Stimulated activated CD4-positive, alpha-beta T cell treated with anti-CD3 and anti-CD28 coated beads, Interleukin-12 subunit alpha, Interleukin-12 subunit beta, amount 100 ng/mL, for 48 hours (primary cell): ENCODE data around the gene RPL4.
A peak's percentile ranks its signal among the peaks of the same experiment; 100 is the strongest.
"Not testable (repeated sequence)": the region's sequence is repeated elsewhere in the genome, so short reads cannot be mapped to it uniquely, and the experiment has no call there.

Experiments
- DNase-seq, 3 donors: peaks; one replicate each; pipeline ENCODE4 v3.0.0-alpha.2; 2020; ENCODE audit warnings: low read depth in 2 of 3, low spot score in 1 of 3

RPL4 gene

GRCh38 chr15:66504563-66505429, at the start of gene RPL4, which contains the start of gene ZWILCH:
Gene RPL4 (minus strand): TSS chr15:66504855. CDS start chr15:66504790, 65 bp downstream.
Gene ZWILCH (plus strand): TSS chr15:66505326. CDS start chr15:66505339, 13 bp downstream.
- DNase-seq: peak; percentile 64 to 72 (median 68)

DNA sequence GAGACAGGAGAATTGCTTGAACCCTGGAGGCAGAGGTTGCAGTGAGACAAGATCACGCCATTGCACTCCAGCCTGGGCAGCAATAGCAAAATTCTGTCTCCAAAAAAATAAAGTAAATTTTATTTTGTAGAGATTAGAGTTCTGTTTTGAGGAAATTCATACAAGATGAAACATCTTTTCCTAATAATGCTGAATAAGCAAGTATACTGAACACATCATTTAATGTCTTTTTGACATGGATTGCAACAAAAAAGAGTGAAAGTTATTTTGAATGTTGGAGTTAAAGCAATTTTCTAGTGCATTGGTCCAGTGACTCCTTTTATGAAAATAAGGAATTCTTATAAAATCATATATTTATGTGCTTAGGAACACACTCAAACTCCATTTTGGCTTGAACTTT, 40.6 kb upstream of the RPL4 start:
- no peak for DNase-seq

DNA sequence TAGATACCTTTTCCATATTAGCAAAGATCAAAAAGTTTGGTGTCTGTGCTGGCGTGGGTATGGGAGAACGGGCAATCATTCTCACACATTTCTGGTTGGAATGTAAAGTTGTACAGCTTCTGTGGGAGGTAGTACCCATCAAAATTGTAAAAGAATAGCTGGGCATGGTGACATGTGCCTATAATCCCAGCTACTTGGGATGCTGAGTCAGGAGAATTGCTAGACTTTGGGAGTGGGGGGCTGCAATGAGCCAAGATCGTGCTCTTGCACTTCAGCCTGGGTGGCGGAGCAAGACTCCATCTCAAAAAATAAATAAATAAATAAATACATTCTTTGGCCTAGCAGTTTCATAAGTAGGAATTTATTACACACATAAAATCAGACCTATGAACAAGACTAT, 38.2 kb upstream of the RPL4 start:
- no peak for DNase-seq

DNA sequence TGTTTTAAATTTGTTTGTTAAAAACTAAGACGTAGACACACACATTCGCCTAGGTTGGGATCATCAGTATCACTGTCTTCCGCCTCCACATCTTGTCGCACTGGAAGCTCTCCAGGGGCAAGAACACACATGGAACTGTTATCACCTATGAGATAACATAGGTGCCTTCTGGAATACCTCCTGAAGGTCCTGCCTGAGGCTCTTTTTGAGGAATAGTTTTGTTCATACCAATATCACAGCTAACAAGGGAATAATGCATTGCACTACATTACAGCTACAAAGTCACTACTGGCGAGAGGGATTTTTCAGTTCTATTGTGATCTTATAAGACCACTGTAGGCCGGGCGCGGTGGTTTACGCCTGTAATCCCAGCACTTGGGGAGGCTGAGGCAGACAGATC, 30.4 kb upstream of the RPL4 start:
- no peak for DNase-seq

DNA sequence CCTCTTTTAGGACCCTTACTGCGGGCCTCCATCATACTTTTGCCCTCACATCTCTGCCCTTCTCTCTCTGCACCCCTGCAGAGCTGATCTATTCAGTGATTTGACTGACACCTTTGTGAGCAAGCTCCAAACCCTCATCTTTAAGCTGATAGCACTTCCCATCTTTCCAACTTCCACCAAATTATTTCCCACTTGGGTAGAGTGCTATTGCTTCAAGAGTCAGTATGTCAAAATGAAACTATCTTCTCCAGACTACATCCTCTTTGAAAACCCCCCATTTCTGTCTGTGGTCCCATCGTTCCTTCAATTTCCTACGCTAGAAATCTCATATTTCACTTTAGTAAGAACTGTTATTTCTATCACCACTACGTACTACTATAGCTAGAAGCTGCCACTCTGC, 20.2 kb upstream of the RPL4 start:
- no peak for DNase-seq

- DNase-seq: no peak
Measured at GRCh38 chr15:66523926-66524325, 19.3 kb upstream of the RPL4 start.

- no peak for DNase-seq
Measured at GRCh38 chr15:66515901-66516322, 11.3 kb upstream of the RPL4 start.

DNA sequence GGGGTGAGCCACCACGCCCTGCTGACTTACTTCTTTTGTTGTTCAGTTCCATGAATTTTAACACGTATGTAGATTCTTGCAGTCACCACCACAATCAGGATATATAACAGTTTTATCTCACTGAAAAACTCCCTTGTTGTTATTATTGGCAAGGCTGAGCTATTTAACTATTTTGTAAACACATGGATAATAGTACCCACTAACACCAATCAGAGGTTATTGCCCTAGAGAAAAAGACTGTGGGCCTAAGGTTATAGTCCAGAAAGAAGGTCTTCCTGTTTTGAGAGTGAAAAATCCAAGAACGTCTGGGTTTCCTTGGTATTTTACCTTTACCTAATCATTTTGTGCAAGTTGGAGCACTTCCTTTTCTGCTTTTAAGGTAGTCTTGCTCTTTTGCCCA, 9.9 kb upstream of the RPL4 start:
- no peak for DNase-seq

- no peak for DNase-seq
Measured at GRCh38 chr15:66508293-66508883, 3.7 kb upstream of the RPL4 start.

DNA sequence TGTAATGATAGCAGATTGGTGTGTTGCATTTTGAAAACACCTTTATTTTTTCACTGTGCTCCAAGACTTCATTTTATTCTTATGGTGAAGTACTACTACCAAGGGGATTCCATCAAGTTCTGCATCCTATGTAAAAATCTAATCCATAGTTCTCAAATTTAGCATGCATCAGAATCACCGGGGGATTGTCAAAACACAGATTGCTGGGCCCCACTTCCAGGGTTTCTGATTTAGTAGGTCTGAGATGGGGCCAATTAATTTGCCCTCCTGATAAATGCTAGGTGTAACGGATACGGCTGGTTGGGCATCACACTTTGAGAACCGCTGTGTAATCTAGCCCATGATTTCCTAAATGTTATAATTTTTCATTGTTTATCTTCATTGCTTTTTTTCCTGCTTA, 1.2 kb upstream of the RPL4 start:
- DNase-seq: no peak

DNA sequence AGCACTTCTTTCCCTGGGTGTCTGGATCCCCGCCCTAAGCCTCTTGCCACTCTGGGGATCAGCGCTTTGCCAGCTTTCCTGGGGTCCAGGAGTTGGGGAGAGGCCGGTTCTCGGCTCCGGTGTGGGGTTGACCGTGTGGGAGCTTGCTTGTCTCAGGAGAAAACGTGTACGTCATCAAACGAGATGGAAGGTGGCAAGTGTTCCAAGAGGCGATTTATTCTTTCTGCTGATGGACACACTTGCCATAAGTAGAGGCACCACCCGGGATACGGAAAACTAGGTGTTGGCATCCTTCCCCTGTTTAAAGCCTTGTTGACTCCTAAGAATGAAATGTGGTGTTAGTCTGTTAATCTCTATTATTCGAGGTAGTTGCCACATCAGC, 766 bp upstream of the RPL4 start:
- no peak for DNase-seq

DNA sequence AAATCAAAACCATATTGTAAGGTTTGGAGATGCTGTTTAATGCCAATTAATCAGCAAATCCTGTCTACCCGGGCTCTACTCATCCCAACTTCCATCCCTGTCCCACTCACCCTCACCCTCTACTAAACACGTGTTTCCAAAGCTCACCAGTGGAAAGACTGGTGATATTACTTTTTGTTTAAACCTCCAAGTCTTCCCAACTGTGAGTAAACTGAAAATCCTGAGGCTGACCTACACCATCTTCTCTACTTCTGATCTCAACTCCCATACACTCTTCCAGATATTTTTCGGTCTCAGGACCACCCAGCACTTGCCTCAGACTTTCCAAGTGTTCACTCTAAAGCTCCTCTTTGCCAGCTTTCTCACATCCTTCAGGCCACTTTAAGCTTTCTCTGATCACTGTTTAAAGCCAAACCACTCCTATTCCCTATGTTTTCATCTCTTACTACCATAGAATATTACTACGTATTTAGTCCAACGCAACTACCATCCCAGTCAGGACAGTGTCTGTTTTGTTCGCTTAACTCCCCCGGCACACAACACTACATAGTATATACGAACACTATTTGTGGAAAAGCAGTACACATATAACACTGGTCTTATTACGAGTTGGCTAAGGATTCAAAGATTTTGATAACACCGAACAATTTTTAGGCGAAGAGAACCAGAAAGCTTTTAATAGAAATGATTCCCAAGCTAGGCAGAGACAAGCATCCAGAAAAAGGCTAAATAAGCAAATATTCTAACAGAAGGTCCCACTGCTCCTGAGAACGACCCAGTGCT, 684 bp downstream of the RPL4 start:
- DNase-seq: no peak

DNA sequence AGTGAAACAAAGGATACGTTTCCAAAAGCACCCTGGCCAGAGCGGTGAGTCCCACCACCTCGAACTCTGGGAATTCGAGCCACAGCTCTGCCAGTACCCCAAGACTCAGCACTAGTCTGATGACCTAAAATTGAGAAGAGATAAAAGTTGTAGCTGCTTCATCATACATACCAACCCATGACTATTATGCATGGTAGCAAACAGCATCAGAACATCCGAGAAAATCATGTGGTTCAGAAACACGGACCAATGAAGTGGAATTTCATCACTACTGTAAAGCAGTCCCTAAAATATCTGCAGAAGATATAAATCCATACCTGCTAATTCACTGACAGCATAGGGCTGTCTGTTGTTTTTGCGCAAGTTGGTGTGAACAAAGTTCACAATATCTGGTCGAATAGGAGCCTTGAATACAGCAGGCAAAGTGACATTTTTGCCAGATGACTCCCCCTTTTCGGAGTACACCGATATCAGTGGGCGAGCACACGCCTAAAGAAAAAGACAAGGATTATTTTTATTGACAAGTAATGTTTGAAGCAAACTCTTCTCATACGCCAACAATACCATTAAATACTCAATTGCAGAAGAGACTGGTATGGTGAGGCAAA, 1.5 kb downstream of the RPL4 start:
- not testable (repeated sequence) for DNase-seq

DNA sequence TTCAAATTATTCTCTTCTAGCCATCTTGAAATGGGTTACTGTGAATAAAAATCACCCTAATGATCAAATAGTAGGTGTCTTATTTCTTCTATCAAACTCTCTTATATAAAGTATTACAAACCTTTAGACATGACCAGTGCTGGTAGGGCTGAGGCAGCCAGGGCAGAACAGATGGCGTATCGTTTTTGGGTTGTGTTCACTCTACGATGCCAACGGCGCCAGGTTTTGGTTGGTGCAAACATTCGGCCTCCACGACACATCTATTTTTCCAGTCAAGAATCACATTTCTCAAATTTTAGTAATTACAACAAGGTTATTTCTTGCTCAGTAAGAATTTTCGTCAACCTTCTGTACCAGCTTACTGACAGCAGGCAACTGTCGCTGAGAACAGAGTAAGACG, 2.2 kb downstream of the RPL4 start:
- no peak for DNase-seq

DNA sequence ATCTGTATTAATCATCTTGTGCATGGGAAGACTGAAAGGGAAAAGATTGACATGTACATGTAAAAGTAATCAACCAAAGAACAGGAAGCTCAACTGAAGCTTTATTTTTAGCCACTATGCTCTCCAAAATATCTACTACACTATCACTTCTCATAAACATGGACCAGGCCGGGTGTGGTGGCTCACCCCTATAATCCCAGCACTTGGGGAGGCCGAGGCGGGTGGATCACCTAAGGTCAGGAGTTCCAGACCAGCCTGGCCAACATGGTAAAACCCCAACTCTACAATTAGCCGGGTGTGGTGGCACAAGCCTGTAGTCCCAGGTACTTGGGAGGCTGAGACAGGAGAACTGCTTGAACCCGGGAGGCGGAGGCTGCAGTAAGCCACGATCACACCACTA, 4.3 kb downstream of the RPL4 start:
- DNase-seq: not testable (repeated sequence)

- DNase-seq: no peak
Measured at GRCh38 chr15:66498501-66499386, 5.9 kb downstream of the RPL4 start.

DNA sequence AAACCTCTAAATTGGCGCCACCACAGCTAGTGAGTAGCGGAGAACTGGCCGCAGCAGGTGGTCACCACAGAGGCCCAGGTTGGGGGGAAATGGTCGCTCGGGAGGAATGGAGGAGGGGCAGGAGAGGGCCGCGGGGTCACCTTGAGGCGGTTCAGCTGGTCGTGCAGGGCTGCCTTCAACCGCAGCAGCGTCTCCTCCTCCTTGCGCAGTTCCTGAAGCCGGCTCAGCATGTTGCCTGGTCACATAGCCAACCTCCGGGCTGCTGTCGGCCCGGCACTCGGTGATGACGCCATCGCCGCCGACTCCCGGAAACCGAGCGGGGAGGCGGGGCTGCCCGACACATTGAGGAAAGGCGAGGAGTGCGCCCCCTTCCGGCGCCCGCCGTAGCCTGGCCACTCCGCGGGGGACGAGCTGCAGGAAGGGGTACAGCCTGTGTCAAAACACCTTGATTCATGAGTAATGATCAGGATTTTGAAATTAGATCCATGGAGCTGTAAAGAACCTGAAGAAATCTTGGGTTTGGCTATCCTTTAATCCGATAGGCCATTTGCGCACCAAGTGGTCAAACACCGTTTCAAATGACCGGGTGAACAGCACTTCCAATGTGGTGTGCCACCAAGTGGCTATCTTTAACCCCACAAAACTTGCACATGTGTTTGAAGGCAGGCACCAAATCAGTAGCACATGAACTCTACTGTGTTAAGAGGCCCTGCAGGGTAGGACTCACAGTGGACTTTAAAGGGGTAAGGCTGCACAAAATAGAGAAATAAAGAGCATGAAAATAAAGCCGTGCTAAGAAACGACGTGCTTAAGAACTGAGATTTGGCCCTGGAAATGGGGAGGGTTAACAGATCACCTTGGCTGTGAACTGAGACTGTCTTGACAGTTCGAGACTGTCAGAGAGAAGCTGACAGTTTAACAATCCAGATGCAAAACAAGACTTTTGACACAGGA, 6.9 kb downstream of the RPL4 start, which contains the start of gene SNAPC5:
Gene SNAPC5, minus strand, starts transcription at position 261 of the 954 bp plus-strand sequence. Its CDS starts 31 bp downstream, at position 230.
- peak; percentile 96 to 99 (median 97) for DNase-seq

GRCh38 chr15:66496951-66497501, 7.6 kb downstream of the RPL4 start:
- peak in 2 of 3 donors; percentile 4 to 23 for DNase-seq

- no peak for DNase-seq
Measured at GRCh38 chr15:66494262-66494661, 10.4 kb downstream of the RPL4 start.
